ENCODE results near the gene UBFD1.

DNA sequence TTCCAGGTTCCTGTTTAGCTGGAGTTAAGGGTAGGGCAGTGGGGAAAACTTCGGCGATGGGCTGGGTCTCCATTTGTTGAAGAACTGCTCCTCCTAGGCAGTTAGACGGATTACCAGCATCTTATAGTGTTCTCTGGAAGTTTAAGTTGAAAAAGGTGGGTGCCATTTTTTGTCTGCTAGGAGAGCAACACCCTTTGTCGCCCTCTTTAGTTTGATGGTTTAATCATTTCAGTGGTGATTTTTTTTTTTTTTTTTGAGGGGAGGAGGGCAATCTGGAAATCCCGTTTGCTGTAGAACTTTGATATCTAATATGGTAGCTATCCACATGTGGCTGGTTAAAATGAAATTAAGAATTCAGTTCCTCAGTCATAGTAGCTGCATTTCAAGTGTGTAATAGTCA is 4.1 kb downstream of the UBFD1 start:
- no peak for TF ChIP-seq SIN3A (IDR thresholded peaks at IDR 0.05; ENCODE audit: low read depth, low read length)
- TF ChIP-seq, protein P1, sequence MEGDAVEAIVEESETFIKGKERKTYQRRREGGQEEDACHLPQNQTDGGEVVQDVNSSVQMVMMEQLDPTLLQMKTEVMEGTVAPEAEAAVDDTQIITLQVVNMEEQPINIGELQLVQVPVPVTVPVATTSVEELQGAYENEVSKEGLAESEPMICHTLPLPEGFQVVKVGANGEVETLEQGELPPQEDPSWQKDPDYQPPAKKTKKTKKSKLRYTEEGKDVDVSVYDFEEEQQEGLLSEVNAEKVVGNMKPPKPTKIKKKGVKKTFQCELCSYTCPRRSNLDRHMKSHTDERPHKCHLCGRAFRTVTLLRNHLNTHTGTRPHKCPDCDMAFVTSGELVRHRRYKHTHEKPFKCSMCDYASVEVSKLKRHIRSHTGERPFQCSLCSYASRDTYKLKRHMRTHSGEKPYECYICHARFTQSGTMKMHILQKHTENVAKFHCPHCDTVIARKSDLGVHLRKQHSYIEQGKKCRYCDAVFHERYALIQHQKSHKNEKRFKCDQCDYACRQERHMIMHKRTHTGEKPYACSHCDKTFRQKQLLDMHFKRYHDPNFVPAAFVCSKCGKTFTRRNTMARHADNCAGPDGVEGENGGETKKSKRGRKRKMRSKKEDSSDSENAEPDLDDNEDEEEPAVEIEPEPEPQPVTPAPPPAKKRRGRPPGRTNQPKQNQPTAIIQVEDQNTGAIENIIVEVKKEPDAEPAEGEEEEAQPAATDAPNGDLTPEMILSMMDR (IDR thresholded peaks at IDR 0.05 in 2 of 3, conservative IDR thresholded peaks at IDR 0.05 in 1 of 3; ENCODE audit: control insufficient read depth in 2 of 3, extremely low read depth in 1 of 3, insufficient read depth in 1 of 3, low read depth in 3 of 3, low read length in 3 of 3) = peak in 1 of 3 experiments; percentile 11; a peak in 1 of 6 replicates
- no peak for TF ChIP-seq BHLHE40 (IDR thresholded peaks at IDR 0.05; ENCODE audit: borderline replicate concordance in 1 of 2, low read depth in 2 of 2, low read length in 1 of 2)
- no peak for TF ChIP-seq PAX8 (IDR thresholded peaks at IDR 0.05)
